ENCODE results near the gene RAN. TPM values are rescaled to one million over a fixed set of nuclear protein-coding genes. Genes with fewer than 3 reads are reported as not detected.

RAN gene
- 1,401 to 1,728 TPM (median 1,691 TPM) in 5 replicates for total RNA-seq (2022; extraction: Qiagen RNA extraction)

GRCh38 chr12:130871286-130872178, at the start of gene RAN:
Gene RAN (plus strand): TSS chr12:130872066. CDS start chr12:130872594, 528 bp downstream.

GRCh38 chr12:130838951-130839769, 32.7 kb upstream of the RAN start, which contains the start of gene STX2:
Gene STX2 (minus strand): TSS chr12:130839250. CDS start chr12:130839099, 151 bp downstream.

Other genes with a start within 250 kb of the RAN start
- 0.05 to 0.06 TPM in 2 of 5 replicates, not detected in the others for gene RIMBP2, start 155.8 kb upstream of the RAN start, total RNA-seq (2022; extraction: Qiagen RNA extraction)
- 20.6 to 27.2 TPM (median 26.1 TPM) in 5 replicates for gene STX2, start 32.8 kb upstream of the RAN start, total RNA-seq (2022; extraction: Qiagen RNA extraction)
- 0.42 to 0.75 TPM (median 0.48 TPM) in 5 replicates for gene ADGRD1, start 81.8 kb downstream of the RAN start, total RNA-seq (2022; extraction: Qiagen RNA extraction)

Measured in A549 treated with AZD2906 at 1 μM for 4 hours (cell line).